Gastrocnemius medialis (tissue), 4 donors: ENCODE data around the gene CCDC158. TPM values are rescaled to one million over a fixed set of nuclear protein-coding genes. Genes with fewer than 3 reads are reported as not detected.
A peak's percentile ranks its signal among the peaks of the same experiment; 100 is the strongest.

ENCODE experiments used
- ATAC-seq, 2 donors: fragments of 150-250 bp; one replicate each; pipeline ENCODE4 v1.9.1; 2016
- DNase-seq, 2 donors: peaks; one replicate each; pipeline ENCODE4 v3.0.0-alpha.2; 2019
- H3K27ac ChIP-seq, 4 donors: fragments of 200-600 bp; sonication (generic); 1 replicate in 1 of 4; 2 replicates in 3 of 4; pipeline ENCODE4 v1.5.1; 2016 to 2018; ENCODE audit warnings: mild to moderate bottlenecking in 2 of 4, moderate library complexity in 1 of 4
- H3K27me3 ChIP-seq, 3 donors: fragments of 200-600 bp; sonication (generic) in 2 of 3; 1 replicate in 1 of 3; 2 replicates in 2 of 3; pipeline versions ENCODE4 v1.5.1 to v1.6.0; 2016 to 2019; ENCODE audit warnings: mild to moderate bottlenecking in 1 of 3, moderate library complexity in 1 of 3
- H3K36me3 ChIP-seq, 2 donors: fragments of 200-600 bp; sonication (generic) in 1 of 2; one replicate each; pipeline ENCODE4 v1.5.1; 2017 to 2018
- H3K4me1 ChIP-seq, 2 donors: fragments of 200-600 bp; sonication (generic) in 1 of 2; one replicate each; pipeline ENCODE4 v1.5.1; 2016 to 2017; ENCODE audit warnings: mild to moderate bottlenecking in 2 of 2
- H3K4me3 ChIP-seq, 4 donors: fragments of 200-600 bp; sonication (generic) in 3 of 4; 1 replicate in 1 of 4; 2 replicates in 3 of 4; pipeline ENCODE4 v1.5.1; 2016 to 2019; ENCODE audit warnings: mild to moderate bottlenecking in 2 of 4
- H3K9me3 ChIP-seq, 3 donors: fragments of 200-600 bp; sonication (generic) in 2 of 3; 1 replicate in 1 of 3; 2 replicates in 2 of 3; pipeline ENCODE4 v1.5.1; 2016 to 2019
- POLR2A ChIP-seq, 2 donors: fragments of 450-650 bp; IDR thresholded peaks; one replicate each; pipeline ENCODE4 v1.6.1; 2017; ENCODE audit warnings: antibody characterized with exemption in 2 of 2, mild to moderate bottlenecking in 2 of 2, moderate library complexity in 2 of 2
- in situ Hi-C, 4 donors: fragments of 200-750 bp; cut with MboI; loops; one replicate each; pipeline versions ENCODE4 v1.15.0 to v1.8.0; 2017; ENCODE audit warnings: low sequenced_read_pairs in 4 of 4
- intact Hi-C: fragments of 100-400 bp; cut with DNase I; formaldehyde crosslinking; loops from one replicate; pipeline ENCODE4 v1.15.1; 2023; ENCODE audit warnings: low total_unique reads
- total RNA-seq, 4 donors: library from RNA; depleted of rRNA; stranded (reverse); fragments of >200 nt; gene quantifications; one replicate each; pipeline versions ENCODE4 v1.1.0 to v1.2.3, GENCODE V29; 2016
- TF ChIP-seq, protein P1 (sequence below), 5 experiments: fragments of 450-650 bp in 3 of 5; fragments of 200-600 bp in 2 of 5; sonication (generic) in 2 of 5; IDR thresholded peaks in 4 of 5; conservative IDR thresholded peaks in 1 of 5; 1 replicate in 4 of 5; 2 replicates in 1 of 5; pipeline ENCODE4 v1.5.1; 2016 to 2019; ENCODE audit warnings: antibody characterized with exemption in 5 of 5, mild to moderate bottlenecking in 3 of 5, moderate library complexity in 3 of 5

CCDC158 gene
- total RNA-seq, 4 donors from 2014 or later = not detected

GRCh38 chr4:76305033-76305687, 115.8 kb downstream of the CCDC158 start:
- no peak for DNase-seq
- Histone ChIP-seq H3K27ac (peak overlapping the region; percentile 93 to 98 (median 96)), H3K4me3 (peak overlapping the region; percentile 79 to 87 (median 86)), H3K27me3 (no peaks in the 10 kb centered on the region), H3K9me3 (no peaks in the 10 kb centered on the region), H3K36me3 (peaks cover 0 to 12% of the 10 kb centered on the region in 2 donors), H3K4me1 (peaks cover 68 to 69% of the 10 kb centered on the region in 2 donors)
- in situ Hi-C loops = loop anchor here in 3 of 4 donors (25.0 kb wide), 1 partner anchor 118 kb away; no protein-coding TSS in a partner anchor
- no peak for ATAC-seq
- TF ChIP-seq, protein P1, sequence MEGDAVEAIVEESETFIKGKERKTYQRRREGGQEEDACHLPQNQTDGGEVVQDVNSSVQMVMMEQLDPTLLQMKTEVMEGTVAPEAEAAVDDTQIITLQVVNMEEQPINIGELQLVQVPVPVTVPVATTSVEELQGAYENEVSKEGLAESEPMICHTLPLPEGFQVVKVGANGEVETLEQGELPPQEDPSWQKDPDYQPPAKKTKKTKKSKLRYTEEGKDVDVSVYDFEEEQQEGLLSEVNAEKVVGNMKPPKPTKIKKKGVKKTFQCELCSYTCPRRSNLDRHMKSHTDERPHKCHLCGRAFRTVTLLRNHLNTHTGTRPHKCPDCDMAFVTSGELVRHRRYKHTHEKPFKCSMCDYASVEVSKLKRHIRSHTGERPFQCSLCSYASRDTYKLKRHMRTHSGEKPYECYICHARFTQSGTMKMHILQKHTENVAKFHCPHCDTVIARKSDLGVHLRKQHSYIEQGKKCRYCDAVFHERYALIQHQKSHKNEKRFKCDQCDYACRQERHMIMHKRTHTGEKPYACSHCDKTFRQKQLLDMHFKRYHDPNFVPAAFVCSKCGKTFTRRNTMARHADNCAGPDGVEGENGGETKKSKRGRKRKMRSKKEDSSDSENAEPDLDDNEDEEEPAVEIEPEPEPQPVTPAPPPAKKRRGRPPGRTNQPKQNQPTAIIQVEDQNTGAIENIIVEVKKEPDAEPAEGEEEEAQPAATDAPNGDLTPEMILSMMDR (IDR thresholded peaks at IDR 0.05 in 4 of 5, conservative IDR thresholded peaks at IDR 0.05 in 1 of 5) = no peak
- TF ChIP-seq POLR2A (IDR thresholded peaks at IDR 0.05) = no peak
- intact Hi-C loops = loop anchor here (5.0 to 10.0 kb wide), 3 partner anchors 108 to 560 kb away; no protein-coding TSS in a partner anchor

DNA sequence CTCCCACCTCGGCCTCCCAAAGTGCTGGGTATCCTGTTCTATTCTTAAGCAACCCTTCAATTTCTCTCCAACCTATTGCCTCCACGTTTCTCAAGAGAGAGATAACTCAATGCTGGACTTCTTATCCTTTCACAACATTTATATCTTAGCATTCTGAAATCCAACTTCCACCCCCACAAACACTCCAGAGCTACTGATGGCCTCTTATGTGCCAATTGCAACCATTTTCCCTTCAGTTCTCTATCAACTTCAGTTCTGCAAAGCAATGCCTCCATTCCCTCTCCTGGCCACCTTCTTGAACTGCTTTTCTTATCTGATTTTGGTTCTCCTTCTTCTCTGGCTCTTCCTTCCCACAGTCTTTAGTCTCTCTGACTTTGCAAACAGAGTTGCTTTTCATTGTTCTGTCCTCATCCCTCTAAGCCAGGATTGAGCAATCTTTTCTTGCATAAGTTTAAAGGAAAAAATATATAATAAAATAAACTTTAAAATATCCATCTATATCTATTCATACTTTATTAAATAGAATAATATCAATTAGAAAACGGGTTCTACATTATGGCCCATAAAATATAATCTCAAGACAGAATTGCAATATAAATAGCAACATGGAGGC, 118.0 kb downstream of the CCDC158 start:
- peaks cover 48 to 52% of the 10 kb centered on the region in 2 donors for H3K4me1 ChIP-seq
- H3K27me3 ChIP-seq = no peaks in the 10 kb centered on the region
- intact Hi-C loops = loop anchor here (5.0 to 10.0 kb wide), 3 partner anchors 202 to 558 kb away; no protein-coding TSS in a partner anchor
- H3K9me3 ChIP-seq = no peaks in the 10 kb centered on the region
- DNase-seq (no peak), ATAC-seq (no peak)
- H3K4me3 ChIP-seq = no peak overlapping the region
- in situ Hi-C loops = loop anchor here in 3 of 4 donors (25.0 kb wide), 1 partner anchor 116 kb away; no protein-coding TSS in a partner anchor
- no peak for TF ChIP-seq POLR2A (IDR thresholded peaks at IDR 0.05)
- TF ChIP-seq, protein P1 (IDR thresholded peaks at IDR 0.05 in 4 of 5, conservative IDR thresholded peaks at IDR 0.05 in 1 of 5) = no peak
- H3K36me3 ChIP-seq = no peaks in the 10 kb centered on the region
- H3K27ac ChIP-seq = peak overlapping the region; percentile 84 to 97 (median 92)

DNA sequence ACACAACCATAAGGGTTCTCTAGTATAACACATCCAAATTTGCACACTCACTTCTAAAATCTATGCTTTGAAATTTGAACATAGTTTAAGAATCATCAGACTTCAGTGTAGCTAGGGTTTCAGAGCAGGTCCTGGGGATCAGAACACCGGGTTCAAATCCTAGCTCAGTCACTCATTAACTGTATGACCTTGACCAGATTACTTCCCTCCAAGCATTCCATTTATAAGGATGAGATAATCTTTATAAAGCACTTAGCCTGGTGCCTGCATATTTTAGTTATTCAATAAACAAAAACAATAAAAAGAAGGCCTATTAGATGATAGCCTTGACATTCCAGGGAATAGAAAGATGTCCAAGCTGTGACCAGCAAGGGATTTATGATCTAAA, 119.2 kb downstream of the CCDC158 start:
- Histone ChIP-seq H3K4me1 (peaks cover 39 to 49% of the 10 kb centered on the region in 2 donors), H3K27me3 (no peaks in the 10 kb centered on the region), H3K4me3 (no peak overlapping the region), H3K9me3 (no peaks in the 10 kb centered on the region), H3K36me3 (no peaks in the 10 kb centered on the region), H3K27ac (peak overlapping the region; percentile 84 to 97 (median 92))
- intact Hi-C loops = loop anchor here (1.0 to 10.0 kb wide), 4 partner anchors 50 to 557 kb away; partner anchors contain the start of gene FAM47E
- no peak for TF ChIP-seq POLR2A (IDR thresholded peaks at IDR 0.05)
- TF ChIP-seq, protein P1 (IDR thresholded peaks at IDR 0.05 in 4 of 5, conservative IDR thresholded peaks at IDR 0.05 in 1 of 5) = no peak
- peak; percentile 17 to 22 for ATAC-seq
- no peak for DNase-seq
- in situ Hi-C loops = loop anchor here in 3 of 4 donors (25.0 kb wide), 1 partner anchor 114 kb away; no protein-coding TSS in a partner anchor

DNA sequence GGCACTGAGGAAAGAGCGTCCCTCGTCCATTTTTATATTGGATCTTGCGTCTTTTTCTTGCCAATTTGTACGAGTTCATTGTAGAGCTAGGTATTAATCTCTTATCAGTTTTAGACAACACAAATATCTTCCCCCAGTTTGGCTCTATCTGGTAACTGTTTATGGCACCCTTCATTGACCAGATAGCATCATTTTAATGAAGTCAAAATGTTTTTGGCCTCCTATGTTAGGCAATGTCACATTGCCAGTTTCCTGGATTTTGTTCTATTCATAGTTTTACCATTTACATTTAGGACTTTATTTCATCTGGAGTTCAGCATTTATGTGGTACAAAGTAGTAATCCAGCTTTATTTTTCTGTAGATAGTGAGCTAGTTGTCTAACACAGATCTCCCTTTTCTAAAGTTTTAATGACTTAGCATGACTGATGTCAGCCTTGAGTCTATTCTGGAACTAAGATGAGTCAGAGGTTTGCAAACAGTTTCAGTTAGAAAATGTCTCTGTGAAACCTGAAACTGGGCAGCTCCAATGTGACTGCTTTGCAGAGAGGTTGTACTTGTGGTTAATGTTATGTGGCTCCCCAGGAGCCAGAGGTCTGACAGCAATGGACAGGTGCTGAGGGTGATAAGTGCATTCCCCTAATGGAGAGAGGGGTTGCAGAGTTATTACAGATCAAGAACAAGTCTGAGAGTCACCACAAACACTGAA, 119.7 kb downstream of the CCDC158 start:
- DNase-seq (peak; percentile 77 to 88), ATAC-seq (peak; percentile 92 to 95)
- H3K4me1 ChIP-seq = peaks cover 39 to 49% of the 10 kb centered on the region in 2 donors
- TF ChIP-seq, protein P1 (IDR thresholded peaks at IDR 0.05 in 4 of 5, conservative IDR thresholded peaks at IDR 0.05 in 1 of 5) = no peak
- peak in 1 of 2 donors; percentile 34 for TF ChIP-seq POLR2A (IDR thresholded peaks at IDR 0.05)
- H3K9me3 ChIP-seq = no peaks in the 10 kb centered on the region
- H3K27me3 ChIP-seq = no peaks in the 10 kb centered on the region
- H3K36me3 ChIP-seq = no peaks in the 10 kb centered on the region
- no peak overlapping the region for H3K4me3 ChIP-seq
- intact Hi-C loops = loop anchor here (1.0 to 10.0 kb wide), 4 partner anchors 50 to 556 kb away; partner anchors contain the start of gene FAM47E
- peak overlapping the region; percentile 84 to 97 (median 92) for H3K27ac ChIP-seq
- in situ Hi-C loops = loop anchor here in 3 of 4 donors (25.0 kb wide), 1 partner anchor 114 kb away; no protein-coding TSS in a partner anchor
